Astrocyte (in vitro differentiated cells and primary cell): ENCODE results near the gene TTF2. TPM values are rescaled to one million over a fixed set of nuclear protein-coding genes. Genes with fewer than 3 reads are reported as not detected.

Experiments used
- DNase-seq: peaks from one replicate; pipeline ENCODE4 v3.0.0-alpha.2; 2010; ENCODE audit warnings: low read depth
- FAIRE-seq: peaks from 2 replicates; lab custom pipeline; 2011; peaks lifted over from hg19 to GRCh38; lab: Jason Lieb, UNC
- H2AFZ ChIP-seq: 2 replicates; pipeline ENCODE4 v1.6.0; 2012; ENCODE audit warnings: low read depth, low read length, inconsistent platforms
- H3K27ac ChIP-seq: 2 replicates; pipeline ENCODE4 v1.5.1; 2011; ENCODE audit warnings: low read depth, low read length, inconsistent platforms
- H3K27me3 ChIP-seq: 2 replicates; pipeline ENCODE4 v1.6.0; 2011; ENCODE audit warnings: low read length, inconsistent platforms; ENCODE audit not compliant: insufficient read depth
- H3K36me3 ChIP-seq: 2 replicates; pipeline ENCODE4 v1.5.1; 2011; ENCODE audit warnings: low read length, inconsistent platforms; ENCODE audit not compliant: insufficient read depth
- H3K4me1 ChIP-seq: 2 replicates; pipeline ENCODE4 v1.5.1; 2011; ENCODE audit warnings: low read length, inconsistent platforms; ENCODE audit not compliant: insufficient read depth
- H3K4me2 ChIP-seq: 2 replicates; pipeline ENCODE4 v1.6.0; 2012; ENCODE audit warnings: low read length, inconsistent platforms
- H3K4me3 ChIP-seq: 2 replicates; pipeline ENCODE4 v1.5.1; 2011; ENCODE audit warnings: low read depth, mild to moderate bottlenecking, low read length, inconsistent platforms; ENCODE audit not compliant: insufficient read depth
- H3K79me2 ChIP-seq: 2 replicates; pipeline ENCODE4 v1.6.0; 2012; ENCODE audit warnings: mild to moderate bottlenecking, low read length, inconsistent platforms; ENCODE audit not compliant: insufficient read depth
- H3K9ac ChIP-seq: 2 replicates; pipeline ENCODE4 v1.6.0; 2012; ENCODE audit warnings: mild to moderate bottlenecking, low read length, inconsistent platforms
- H3K9me3 ChIP-seq: 2 replicates; pipeline ENCODE4 v1.5.1; 2012; ENCODE audit warnings: low read depth, mild to moderate bottlenecking, low read length, inconsistent platforms; ENCODE audit not compliant: insufficient read depth
- H4K20me1 ChIP-seq: 2 replicates; pipeline ENCODE4 v1.6.0; 2012; ENCODE audit warnings: low read length, inconsistent platforms; ENCODE audit not compliant: insufficient read depth
- H3K27ac Mint-ChIP-seq: one replicate; pipeline ENCODE4 v1.8.0; 2021; ENCODE audit warnings: mild to moderate bottlenecking, mixed read lengths; ENCODE audit not compliant: unreplicated experiment
- H3K27me3 Mint-ChIP-seq: one replicate; pipeline ENCODE4 v1.8.0; 2021; ENCODE audit warnings: low read depth, mixed read lengths; ENCODE audit not compliant: unreplicated experiment
- H3K36me3 Mint-ChIP-seq: one replicate; pipeline ENCODE4 v1.8.0; 2021; ENCODE audit warnings: low read depth, mixed read lengths; ENCODE audit not compliant: unreplicated experiment
- H3K4me1 Mint-ChIP-seq: one replicate; pipeline ENCODE4 v1.8.0; 2021; ENCODE audit warnings: low read depth, mixed read lengths; ENCODE audit not compliant: unreplicated experiment
- H3K4me3 Mint-ChIP-seq: one replicate; pipeline ENCODE4 v1.8.0; 2021; ENCODE audit warnings: mild to moderate bottlenecking, moderate library complexity, mixed read lengths; ENCODE audit not compliant: unreplicated experiment
- H3K9me3 Mint-ChIP-seq: one replicate; pipeline ENCODE4 v1.8.0; 2021; ENCODE audit warnings: mild to moderate bottlenecking, mixed read lengths; ENCODE audit not compliant: unreplicated experiment
- CTCF ChIP-seq: IDR thresholded peaks from 2 replicates; pipeline ENCODE4 v1.5.1; 2011; ENCODE audit warnings: low read depth, mild to moderate bottlenecking, inconsistent platforms, low read length, moderate library complexity; ENCODE audit not compliant: insufficient read depth
- EZH2 ChIP-seq: IDR thresholded peaks from 2 replicates; pipeline ENCODE4 v1.6.1; 2012; ENCODE audit warnings: mild to moderate bottlenecking, low read length, inconsistent platforms; ENCODE audit not compliant: insufficient read depth
- total RNA-seq: library from RNA; stranded (reverse); gene quantifications from 2 replicates; pipeline ENCODE4 v1.2.1, GENCODE V29; 2021

TTF2 gene
- total RNA-seq, 1 donor from 2014 or later = 23.4 TPM

DNA sequence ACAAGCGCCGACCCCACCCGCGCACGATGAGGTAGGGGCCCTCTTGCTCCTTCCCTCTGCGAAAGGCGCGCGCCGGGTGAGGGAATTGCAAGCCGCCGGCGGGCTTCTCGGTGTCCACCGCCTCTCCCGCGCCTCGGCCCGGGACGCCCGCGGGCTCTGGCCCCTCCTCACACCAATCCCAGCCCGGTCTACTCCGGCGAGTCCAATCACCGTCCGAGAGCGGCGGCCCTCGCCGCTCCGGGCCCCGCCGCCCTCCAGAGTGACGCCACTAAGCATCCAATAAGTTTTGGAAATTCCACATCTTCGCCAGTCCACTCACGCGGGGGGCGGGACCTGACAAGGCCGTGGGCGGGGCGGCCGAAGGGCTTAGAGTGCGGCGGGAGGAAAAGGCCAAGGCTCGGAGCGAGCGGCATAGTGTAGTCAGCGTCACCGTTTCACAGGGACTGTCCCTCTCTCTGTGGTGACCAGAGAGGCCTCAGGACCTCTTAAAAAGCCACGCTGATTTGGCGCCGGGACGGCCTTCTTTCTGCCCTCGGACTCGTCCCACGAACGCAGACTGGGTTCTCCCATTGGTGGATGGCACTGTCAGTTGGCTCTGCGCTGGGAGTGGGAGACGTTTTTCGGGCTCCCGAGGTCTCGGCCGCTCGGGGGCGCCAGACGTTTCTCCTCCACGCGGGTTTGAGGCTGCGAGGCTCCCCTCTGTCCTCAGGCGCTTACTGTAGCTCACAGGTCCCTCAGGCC is 61.6 kb downstream of the TTF2 start, which contains the start of gene TRIM45:
Gene TRIM45 (minus strand): TSS at position 161 of the 741 bp plus-strand sequence. CDS start 548 bp downstream, outside the sequence.
- Histone ChIP-seq H4K20me1 (no peaks in the 10 kb centered on the region), H3K4me3 (peak within 1 kb of the TSS; percentile 91), H3K9ac (peak within 1 kb of the TSS; percentile 99), H3K9me3 (no peaks in the 10 kb centered on the region), H3K27me3 (no peaks in the 10 kb centered on the region), H3K36me3 (no peaks in the 10 kb centered on the region), H2AFZ (peak within 1 kb of the TSS; percentile 99), H3K4me1 (peaks cover 12% of the 10 kb centered on the region), H3K27ac (peak within 1 kb of the TSS; percentile 99), H3K79me2 (no peaks in the 10 kb centered on the region), H3K4me2 (peak within 1 kb of the TSS; percentile 92)
- Mint-ChIP-seq H3K27me3 (no peaks in the 10 kb centered on the region), H3K36me3 (peaks cover 4% of the 10 kb centered on the region), H3K4me1 (peaks cover 3% of the 10 kb centered on the region), H3K4me3 (peak within 1 kb of the TSS; percentile 88), H3K9me3 (no peaks in the 10 kb centered on the region), H3K27ac (peak within 1 kb of the TSS; percentile 93)
- TF ChIP-seq EZH2 = no peak
- TF ChIP-seq CTCF = peak; percentile 68
- no peak for FAIRE-seq
- peak; percentile 95 for DNase-seq

- Histone ChIP-seq H3K4me3 (peak overlapping the region; percentile 91), H3K36me3 (no peaks in the 10 kb centered on the region), H3K4me2 (peak overlapping the region; percentile 92), H3K4me1 (peaks cover 12% of the 10 kb centered on the region), H3K9ac (peak overlapping the region; percentile 99), H3K27me3 (no peaks in the 10 kb centered on the region), H3K27ac (peak overlapping the region; percentile 99), H3K79me2 (no peaks in the 10 kb centered on the region), H4K20me1 (no peaks in the 10 kb centered on the region), H3K9me3 (no peaks in the 10 kb centered on the region), H2AFZ (peak overlapping the region; percentile 99)
- H3K4me3 Mint-ChIP-seq = peak overlapping the region; percentile 88
- peak overlapping the region; percentile 93 for H3K27ac Mint-ChIP-seq
- H3K27me3 Mint-ChIP-seq = peaks cover 3% of the 10 kb centered on the region
- TF ChIP-seq EZH2 = no peak
- TF ChIP-seq CTCF = no peak
- peaks cover 3% of the 10 kb centered on the region for H3K4me1 Mint-ChIP-seq
- peaks cover 2% of the 10 kb centered on the region for H3K36me3 Mint-ChIP-seq
- DNase-seq (no peak), FAIRE-seq (no peak)
- no peaks in the 10 kb centered on the region for H3K9me3 Mint-ChIP-seq
These were observed 62.4 kb downstream of the TTF2 start for GRCh38 chr1:117122330-117123025.
